ENCODE results near the gene MS4A2.
"Not testable (repeated sequence)": the region's sequence is repeated elsewhere in the genome, so short reads cannot be mapped to it uniquely, and the experiment has no call there.

The MS4A2 gene

DNA sequence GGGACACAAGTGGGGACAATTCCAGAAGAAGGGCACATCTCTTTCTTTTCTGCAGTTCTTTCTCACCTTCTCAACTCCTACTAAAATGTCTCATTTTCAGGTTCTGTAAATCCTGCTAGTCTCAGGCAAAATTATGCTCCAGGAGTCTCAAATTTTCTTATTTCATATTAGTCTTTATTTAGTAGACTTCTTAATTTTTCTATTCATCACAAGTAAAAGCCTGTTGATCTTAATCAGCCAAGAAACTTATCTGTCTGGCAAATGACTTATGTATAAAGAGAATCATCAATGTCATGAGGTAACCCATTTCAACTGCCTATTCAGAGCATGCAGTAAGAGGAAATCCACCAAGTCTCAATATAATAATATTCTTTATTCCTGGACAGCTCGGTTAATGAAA lies at the start of gene MS4A2:
MS4A2 (plus strand) TSS at position 301 of the 400 bp plus-strand sequence. CDS start 102 bp downstream, outside the sequence.
- DNase-seq, result no peak

DNA sequence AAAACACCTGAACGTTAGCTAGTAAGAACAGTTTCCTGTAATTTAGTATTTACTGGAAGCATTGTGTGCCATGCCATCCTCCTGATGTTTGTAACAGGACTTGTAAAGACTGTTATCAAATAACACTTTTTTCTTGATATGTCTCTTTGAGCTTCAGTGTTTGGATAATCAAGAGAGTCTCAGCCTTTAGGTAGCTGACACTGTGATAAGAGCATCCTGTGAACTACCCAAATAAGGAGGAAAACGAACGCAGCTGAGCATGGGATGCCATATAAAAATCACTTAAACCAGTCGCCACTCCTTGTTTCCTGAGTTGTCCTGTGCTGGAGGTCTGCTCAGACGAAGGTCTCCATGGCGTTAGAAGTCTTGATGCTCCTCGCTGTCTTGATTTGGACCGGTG lies 48.4 kb upstream of the MS4A2 start, which contains the start of gene OOSP2:
OOSP2 (plus strand) TSS at position 301 of the 400 bp plus-strand sequence; CDS start at position 352, 51 bp downstream.
- DNase-seq, result no peak

DNA sequence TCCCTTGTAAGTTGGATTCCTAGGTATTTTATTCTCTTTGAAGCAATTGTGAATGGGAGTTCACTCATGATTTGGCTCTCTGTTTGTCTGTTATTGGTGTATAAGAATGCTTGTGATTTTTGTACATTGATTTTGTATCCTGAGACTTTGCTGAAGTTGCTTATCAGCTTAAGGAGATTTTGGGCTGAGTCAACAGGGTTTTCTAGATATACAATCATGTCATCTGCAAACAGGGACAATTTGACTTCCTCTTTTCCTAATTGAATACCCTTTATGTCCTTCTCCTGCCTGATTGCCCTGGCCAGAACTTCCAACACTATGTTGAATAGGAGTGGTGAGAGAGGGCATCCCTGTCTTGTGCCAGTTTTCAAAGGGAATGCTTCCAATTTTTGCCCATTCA lies 38.0 kb upstream of the MS4A2 start:
- DNase-seq, result not testable (repeated sequence)

DNA sequence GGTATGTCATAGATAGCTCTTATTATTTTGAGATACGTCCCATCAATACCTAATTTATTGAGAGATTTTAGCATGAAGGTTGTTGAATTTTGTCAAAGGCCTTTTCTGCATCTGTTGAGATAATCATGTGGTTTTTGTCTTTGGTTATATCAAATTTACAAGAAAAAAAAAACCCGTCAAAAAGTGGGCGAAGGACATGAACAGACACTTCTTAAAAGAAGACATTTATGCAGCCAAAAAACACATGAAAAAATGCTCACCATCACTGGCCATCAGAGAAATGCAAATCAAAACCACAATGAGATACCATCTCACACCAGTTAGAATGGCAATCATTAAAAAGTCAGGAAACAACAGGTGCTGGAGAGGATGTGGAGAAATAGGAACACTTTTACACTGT lies 37.6 kb upstream of the MS4A2 start:
- not testable (repeated sequence) for DNase-seq

DNA sequence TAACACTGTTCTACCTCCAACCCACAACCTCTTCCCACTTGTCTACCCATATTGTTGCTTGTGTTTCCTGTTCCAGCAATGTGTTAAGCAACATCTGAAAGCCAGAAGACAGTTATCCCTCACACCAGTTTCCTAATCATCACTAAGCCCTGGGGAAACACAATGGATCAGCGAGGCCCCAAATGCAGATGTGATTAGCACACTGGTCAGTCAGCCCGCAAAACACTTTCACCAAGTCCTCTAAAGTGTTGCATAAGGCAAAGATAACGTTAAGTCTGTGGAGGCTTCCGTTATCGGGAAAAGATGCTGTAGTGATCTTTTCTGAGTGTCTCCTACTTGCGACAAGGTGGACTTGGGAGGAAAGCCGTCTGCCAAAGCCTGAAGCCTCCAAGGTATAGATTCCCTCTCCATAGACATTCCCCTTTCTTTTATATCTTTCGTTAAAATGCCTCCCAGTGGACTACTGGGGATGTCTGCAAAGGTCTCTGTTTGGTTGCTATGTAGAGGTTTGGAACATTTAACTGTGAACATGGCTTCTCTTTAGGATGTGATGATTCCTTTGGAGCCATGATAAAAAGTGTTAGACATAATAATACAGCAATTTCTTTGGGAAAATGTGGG lies 32.0 kb upstream of the MS4A2 start, which contains the start of gene MS4A3:
MS4A3 (plus strand) TSS at position 317 of the 621 bp plus-strand sequence. CDS start 4,496 bp downstream, outside the sequence.
- DNase-seq, result no peak

DNA sequence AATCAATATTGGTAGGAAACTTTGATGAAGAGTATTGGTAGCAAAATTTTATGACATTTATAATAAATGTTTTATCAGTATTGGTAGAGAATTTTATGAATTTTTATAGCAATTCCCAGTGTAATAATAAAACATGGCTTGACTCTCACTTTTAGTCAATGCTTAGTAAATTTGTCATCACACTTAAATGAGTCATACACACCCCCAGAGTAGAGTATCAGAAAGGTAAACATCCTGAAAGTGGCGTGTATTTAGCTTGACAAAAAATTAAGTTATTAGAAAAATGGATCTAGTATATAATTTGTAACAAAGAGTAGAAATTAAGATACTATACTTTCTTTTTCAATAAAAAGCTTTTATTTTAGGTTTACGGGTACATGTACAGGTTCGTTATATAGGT lies 29.4 kb upstream of the MS4A2 start:
- no peak for DNase-seq

DNA sequence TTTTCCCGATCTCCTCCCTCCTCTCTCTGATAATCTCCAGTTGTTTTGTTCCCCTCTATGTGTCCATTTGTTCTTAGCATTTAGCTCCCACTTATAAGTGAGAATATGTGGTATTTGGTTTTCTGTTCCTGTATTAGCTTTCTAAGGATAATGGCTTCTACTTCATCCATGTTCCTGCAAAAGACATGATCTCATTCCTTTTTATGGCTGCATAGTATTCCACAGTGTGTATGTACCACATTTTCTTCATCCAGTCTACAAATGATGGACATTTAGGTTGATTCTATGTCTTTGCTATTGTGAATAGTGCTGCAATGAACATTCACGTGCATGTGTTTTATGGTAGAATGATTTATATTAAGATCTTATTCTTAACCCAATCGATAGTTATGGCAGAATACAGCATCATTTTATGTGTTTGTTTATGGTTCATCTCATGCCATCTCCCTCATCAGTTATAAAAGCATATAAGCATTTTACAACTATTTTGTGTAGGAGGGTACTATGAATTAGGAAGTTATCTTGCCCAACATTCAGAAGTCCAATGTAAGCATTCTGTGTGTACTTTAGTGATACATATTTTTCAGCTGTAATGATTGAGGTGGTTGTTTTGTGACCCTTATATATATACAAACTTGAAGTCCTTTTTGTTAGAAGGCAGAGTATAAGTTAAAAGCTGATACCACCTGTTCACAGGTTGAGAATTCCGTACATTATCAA lies 28.8 kb upstream of the MS4A2 start:
- no peak for DNase-seq

DNA sequence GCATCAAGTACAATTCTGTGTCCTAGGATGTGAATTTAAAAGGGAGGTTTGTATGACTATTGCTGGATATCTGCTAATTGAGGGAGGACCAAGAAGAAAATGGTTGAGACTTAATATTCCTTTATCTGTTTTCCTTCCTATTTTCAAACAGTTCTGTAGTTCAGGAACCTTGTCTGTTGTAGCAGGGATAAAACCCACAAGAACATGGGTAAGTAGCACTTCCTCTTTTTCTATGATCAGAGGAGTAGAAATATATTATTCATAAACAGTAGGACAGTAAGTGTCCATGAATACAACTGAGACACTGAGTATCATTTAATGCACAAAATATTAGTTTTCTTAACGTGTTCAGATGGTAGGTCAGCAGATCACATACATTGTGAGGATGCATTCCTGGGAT lies 24.4 kb upstream of the MS4A2 start:
- DNase-seq, result no peak

DNA sequence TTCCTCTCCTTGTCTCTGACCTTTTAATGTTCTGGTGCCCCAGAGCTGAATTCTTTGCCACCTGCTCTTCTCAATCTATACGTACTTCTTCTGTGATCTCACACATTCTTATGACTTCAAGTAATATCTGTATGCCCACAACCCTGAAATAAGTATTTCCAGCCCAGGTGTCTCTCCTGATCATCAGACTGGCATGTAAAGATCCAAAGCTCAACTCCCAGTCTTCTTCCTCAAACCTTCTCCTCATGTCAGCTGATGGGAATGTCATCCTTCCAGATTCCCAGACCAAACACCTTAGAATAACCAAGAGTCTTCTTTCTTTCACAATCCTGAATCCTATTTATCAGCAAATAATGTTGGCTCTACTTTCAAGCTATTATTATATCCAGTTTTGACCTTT lies 22.7 kb upstream of the MS4A2 start:
- DNase-seq, result no peak

DNA sequence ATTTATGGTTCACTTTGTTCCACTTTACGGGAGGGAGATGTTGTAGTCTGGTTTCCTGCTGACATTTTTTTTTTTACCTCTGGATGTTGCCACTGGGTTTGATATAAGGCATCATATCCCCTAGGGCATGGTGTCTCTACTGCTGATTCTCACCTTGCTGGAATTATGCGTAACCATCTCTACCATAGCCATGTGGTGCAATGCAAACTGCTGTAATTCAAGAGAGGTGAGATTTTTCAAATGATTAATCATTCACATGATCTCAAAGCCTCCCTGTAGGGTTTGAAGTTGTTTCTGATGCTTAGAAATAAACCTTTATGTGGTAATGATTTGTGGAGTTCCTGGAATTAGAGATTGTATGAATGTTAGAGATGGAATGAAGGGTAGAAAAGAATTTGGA lies 19.0 kb upstream of the MS4A2 start:
- DNase-seq, result no peak

DNA sequence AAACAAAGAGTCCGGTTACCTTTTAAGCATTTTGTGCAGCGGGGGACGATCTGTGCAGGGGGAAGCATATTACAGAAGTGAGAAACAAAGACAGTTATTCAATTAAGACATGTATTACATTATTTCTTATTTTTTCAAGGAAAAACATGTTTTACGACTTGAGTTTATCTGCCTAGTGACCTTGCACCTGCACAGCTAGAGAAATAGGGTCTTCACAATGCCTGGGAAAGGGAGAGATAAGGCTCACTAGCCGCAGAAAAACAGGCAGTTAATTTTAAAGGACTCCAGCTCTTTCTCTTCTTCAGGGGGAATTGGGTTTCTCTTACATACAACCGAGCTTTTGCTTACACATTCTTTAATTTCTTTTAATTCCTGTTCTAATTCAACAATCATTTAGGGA lies 16.8 kb upstream of the MS4A2 start:
- not testable (repeated sequence) for DNase-seq

DNA sequence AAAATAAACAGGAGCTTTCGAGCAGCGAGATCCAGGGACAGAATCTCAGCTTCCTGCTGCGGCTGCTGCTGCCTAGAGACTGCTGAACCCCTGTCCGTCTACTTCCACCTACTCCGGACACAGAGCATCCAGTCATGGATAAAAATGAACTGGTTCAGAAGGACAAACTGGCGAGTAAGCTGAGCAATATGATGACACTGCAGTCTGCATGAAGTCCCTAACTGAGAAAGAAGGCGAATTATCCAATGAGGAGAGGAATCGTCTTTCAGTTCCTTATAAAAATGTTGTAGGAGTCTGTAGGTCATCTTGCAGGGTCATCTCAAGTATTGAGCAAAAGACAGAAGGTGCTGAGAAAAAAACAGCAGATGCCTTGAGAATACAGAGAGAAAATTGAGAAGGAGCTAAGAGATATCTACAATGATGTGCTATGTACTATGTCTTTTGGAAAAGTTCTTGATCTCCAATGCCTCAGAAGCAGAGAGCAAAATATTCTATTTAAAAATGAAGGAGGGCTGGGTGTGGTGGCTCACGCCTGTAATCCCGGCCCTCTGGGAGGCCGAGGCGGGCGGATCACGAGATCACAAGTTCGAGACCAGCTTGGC lies 11.1 kb upstream of the MS4A2 start:
- DNase-seq, result no peak

DNA sequence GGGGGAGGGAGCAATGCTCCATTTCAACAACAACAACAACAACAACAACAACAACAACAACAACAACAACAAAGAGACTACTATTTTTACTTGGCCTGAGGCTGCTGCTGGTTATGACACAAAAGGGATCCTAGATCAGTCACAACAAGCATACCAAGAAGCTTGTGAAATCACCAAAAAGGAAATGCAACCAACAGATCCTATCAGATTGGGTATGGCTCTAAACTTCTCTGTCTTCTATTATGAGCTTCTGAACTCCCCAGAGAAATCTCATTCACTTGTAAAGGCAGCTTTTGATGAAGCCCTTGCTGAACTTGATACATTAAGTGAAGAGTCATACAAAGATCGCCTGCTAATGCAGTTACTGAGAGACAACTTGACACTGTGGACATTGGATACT lies 10.5 kb upstream of the MS4A2 start:
- no peak for DNase-seq

DNA sequence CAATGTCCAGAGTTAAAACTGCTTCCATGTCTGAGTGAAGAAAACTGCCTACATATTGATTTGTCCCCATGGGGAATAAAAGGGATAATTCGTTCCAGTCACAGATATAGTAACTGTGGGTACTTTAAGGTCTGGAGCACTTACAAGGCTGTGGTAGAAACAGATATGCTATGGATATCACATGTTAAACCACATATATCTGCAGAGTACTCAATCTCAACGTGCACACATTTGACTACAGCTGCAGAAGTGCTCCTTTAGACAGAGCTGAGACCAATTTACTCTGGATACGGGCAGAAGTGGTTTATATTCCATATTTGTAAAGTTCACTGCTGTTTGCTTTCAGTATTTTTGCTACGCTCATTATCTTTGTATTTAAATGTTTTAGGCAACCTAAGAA lies 9.7 kb upstream of the MS4A2 start:
- no peak for DNase-seq

DNA sequence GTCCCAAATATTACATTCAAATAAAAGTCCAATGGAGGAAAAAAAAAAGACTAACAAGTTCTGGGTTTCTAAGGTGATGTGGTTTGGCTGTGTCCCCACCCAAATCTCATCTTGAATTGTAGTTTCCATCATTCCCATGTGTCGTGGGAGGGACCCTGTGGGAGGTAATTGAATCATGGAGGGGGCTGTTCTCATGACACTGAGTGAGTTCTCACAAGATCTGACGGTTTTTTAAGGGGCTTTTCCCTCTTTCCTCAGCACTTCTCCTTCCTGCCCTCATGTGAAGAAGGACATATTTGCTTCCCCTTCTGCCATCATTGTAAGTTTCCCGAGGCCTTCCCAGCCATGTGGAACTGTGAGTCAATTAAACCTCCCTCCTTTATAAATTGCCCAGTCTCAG lies 7.9 kb upstream of the MS4A2 start:
- DNase-seq, result no peak

DNA sequence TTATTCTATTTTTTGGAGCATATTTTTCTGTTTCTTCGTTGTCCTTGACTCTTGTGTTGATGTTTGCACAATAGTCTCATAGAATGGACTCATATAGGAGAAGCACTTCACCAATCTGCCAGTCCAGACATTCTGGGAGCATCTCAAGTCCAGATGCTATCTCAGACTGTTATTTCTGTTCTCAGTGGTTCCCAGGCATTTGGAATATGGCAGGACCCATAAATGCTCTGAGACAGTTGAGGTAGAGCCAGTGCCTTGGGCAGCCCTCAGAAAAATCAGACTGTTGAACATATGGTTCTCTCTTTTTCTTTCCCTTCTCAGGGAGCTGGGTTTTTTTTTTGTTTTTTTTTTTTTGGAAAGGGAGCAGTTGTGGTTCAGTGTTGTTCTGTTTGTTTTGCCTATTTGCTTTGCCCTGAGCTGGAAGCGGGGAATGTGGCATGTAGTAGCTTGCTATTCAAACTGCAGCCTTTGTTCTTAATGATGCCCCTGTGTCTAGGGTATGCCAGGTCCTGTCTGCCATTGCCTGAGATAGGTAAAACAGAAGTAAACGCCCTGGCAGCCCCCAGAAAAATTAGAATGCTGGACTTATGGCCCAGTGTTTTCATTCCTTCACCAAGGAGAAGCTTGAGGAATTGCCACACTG lies 3.7 kb upstream of the MS4A2 start:
- no peak for DNase-seq

DNA sequence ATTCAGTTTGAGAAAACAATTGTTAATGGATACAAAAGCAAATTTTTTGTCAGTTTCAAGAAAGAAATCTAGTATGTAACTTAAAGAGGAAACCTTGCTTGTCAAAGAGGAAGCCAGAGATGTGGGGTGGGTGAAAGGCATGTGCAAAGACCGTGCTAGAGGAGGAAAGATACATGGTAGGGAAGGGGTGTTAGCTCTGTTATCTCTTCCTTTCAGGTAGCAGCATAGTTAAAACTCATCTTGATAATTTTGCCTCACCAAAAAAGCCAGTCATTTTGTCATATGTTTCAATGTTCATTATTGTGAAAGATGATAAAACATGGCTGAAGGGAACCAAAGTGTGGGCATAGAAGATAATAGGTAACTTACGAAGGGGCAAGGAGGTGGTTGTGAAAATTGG lies 2.6 kb upstream of the MS4A2 start:
- no peak for DNase-seq

DNA sequence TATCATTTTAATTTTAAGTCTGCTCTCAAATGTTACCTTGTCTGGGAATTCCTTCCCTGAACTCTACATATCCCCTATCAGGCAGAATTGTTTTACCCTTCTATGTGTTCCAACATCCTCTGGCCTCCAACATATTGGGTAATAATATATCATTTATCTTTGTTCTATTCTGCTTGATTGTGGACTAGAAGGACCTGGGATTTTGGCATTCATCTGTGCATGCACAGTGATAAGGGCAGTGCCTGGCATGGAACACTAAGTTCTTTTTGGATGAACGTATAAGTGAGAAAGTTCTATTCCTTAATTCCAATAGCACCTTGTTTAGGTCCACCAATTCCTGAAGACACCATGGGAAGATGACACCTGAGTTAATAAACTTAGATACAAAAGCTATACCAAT lies 1.2 kb upstream of the MS4A2 start:
- DNase-seq, result no peak

DNA sequence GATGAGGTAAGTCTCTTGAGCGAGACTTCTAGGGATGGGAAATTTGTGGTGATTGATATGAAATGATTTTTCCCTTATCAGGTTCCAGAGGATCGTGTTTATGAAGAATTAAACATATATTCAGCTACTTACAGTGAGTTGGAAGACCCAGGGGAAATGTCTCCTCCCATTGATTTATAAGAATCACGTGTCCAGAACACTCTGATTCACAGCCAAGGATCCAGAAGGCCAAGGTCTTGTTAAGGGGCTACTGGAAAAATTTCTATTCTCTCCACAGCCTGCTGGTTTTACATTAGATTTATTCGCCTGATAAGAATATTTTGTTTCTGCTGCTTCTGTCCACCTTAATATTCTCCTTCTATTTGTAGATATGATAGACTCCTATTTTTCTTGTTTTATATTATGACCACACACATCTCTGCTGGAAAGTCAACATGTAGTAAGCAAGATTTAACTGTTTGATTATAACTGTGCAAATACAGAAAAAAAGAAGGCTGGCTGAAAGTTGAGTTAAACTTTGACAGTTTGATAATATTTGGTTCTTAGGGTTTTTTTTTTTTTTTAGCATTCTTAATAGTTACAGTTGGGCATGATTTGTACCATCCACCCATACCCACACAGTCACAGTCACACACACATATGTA lies 7.1 kb downstream of the MS4A2 start:
- no peak for DNase-seq

DNA sequence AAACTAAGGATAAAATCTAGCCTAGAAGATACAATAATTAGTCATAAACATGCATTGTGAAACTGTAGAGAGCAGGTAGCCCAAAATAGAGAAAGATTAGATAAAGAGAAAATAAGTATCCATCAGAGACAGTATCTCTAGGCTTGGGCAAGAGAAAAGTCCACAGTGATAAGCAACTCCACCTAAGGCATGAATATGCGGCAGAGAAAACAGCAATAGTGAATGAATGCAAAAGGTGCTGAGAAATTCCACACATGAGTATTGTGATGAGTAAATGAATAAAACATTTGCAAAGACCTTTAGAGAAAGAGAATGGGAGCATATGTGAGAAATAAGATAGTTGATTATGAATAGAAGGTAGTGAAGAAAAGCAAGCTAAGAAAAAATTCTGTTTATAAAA lies 8.7 kb downstream of the MS4A2 start:
- DNase-seq, result no peak

DNA sequence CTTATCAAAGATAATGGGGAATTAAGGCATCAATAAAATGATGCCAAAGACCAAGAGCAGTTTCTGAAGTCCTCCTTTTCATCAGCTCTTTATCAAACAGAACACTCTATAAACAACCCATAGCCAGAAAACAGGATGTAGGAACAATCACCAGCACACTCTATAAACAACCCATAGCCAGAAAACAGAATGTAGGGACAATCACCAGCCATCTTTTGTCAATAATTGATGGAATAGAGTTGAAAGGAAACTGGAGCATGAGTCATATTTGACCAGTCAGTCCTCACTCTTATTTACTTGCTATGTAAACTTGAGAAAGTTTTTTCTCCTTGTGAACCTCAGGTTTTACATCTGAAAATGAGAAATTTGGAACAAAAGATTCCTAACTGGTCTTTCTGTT lies 10.0 kb downstream of the MS4A2 start:
- no peak for DNase-seq

DNA sequence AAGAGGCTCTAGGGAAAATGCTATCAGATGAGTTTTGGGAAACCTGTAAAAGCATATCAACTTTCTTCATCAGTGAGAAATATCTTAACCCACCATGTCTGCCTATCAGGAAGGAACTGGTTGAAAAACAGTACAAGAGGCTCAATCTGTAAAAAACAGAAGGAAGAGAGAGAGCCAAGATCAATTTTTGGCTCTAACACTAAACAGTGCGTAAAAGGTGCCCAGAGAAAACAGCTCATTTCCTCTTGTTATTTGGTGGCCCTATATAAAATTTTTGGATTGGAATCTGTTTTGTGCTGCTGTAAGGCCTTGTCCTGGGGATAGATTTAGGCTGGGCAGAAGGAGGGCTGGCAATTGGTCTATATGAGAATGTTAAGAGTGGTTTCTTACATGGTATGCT lies 12.1 kb downstream of the MS4A2 start:
- no peak for DNase-seq

DNA sequence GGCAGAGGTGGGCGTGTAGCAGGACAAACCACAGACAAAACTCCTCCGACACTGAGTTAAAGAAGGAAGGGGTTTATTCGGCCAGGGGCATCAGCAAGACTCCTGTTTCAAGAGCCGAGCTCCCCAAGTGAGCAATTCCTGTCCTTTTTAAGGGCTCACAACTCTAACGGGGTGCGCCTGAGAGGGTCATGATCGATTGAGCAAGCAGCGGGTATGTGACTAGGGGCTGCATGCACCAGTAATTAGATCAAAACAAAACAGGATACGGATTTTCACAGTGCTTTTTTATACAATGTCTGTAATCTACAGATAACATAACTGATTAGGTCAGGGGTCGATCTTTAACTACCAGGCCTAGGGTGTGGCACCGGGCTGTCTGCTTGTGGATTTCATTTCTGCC lies 12.9 kb downstream of the MS4A2 start:
- DNase-seq, result not testable (repeated sequence)

All from CD4-positive, alpha-beta T cell treated with Interleukin-17A for 4 hours (primary cell).